ENCODE measurements around the gene MCRS1. TPM values are rescaled to one million over a fixed set of nuclear protein-coding genes. Genes with fewer than 3 reads are reported as not detected.
A peak's percentile ranks its signal among the peaks of the same experiment; 100 is the strongest.

The MCRS1 gene
- polyA plus RNA-seq, 1 donor from 2014 or later = 57.3 TPM

DNA sequence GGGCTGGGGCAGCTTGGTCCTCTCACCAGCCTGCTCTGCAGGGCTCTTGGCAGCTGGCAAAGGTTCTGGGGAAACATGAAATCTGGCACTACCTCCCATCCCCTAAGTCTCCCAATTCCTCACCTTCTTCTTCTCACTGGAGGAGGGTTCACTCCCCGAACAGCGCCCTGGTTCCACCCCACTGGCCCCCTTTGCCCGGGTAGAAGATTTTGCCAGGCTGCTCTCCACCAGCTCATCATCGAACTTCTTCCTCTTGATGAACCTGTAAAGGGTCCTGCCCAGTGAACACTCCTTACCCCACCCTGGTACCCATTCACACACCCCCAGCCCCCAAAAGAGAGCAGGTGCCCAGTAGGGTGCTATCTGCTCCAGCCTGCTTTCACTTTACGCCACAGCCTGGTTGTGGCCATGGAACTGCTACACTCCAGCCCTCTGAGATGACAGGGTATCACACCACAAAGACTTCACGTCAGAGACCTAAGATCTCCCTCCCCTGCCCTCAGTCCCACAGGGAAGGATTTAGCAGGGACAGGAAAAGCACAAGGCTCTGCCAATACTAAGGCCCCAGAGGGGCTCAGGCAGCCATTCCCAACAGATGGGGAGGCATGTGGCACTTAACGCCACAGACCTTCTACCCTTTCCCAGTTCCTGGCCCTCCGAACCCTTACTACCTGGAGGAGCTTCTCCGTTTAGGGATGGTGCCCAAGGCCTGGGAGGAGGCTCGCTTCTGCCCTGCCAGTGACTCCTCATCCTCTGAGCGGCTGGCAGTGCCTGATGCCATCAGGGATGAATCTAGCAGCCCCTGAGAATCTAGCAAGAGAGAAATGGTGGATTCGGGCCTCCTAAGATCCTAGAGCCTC, 2.3 kb downstream of the MCRS1 start:
- Mint-ChIP-seq H3K27me3 (no peaks in the 10 kb centered on the region), H3K4me1 (peaks cover 18 to 22% (median 20%) of the 10 kb centered on the region in 3 donors), H3K9me3 (no peaks in the 10 kb centered on the region), H3K4me3 (peak overlapping the region in 1 of 4 donors; percentile 40), H3K36me3 (no peaks in the 10 kb centered on the region), H3K27ac (peak overlapping the region in 1 of 3 donors; percentile 25)

DNA sequence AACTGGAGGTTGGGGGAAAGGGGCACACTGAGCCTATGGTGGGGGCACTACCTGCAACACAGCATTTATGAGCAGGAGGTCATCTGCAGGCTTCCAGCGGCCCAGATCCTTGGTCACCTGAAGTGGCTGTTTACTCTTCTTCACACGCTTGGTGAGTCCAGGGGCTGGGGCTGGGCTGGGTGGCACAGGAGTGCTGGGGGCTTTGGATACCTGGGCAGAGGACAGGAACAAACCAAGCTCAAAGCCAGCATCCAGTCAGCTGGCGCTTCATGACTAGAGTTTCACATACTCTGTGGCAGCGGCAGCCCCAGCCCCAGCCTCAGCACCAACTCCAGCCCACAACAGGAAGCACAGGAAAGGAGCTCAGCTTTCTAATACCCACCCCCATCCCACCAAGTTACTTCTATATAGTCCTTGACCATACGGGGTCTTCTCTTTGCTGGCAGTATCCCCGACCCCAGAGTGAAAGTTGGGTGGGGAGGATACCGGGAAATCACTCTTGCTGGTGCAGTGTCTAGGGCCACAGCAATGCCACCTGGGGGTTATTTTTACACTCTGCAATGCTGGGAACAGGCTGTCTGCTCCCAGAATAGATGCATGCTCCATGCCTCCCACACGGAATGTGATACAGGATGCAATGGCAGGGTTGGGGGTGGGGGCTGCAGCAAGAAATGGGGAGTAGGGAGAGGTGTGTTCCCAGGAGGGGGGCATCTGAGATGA, 3.1 kb downstream of the MCRS1 start:
- Mint-ChIP-seq H3K4me3 (peak overlapping the region in 1 of 4 donors; percentile 17), H3K9me3 (no peaks in the 10 kb centered on the region), H3K27ac (no peak overlapping the region), H3K36me3 (no peaks in the 10 kb centered on the region), H3K27me3 (no peaks in the 10 kb centered on the region), H3K4me1 (peaks cover 17 to 19% (median 19%) of the 10 kb centered on the region in 3 donors)

DNA sequence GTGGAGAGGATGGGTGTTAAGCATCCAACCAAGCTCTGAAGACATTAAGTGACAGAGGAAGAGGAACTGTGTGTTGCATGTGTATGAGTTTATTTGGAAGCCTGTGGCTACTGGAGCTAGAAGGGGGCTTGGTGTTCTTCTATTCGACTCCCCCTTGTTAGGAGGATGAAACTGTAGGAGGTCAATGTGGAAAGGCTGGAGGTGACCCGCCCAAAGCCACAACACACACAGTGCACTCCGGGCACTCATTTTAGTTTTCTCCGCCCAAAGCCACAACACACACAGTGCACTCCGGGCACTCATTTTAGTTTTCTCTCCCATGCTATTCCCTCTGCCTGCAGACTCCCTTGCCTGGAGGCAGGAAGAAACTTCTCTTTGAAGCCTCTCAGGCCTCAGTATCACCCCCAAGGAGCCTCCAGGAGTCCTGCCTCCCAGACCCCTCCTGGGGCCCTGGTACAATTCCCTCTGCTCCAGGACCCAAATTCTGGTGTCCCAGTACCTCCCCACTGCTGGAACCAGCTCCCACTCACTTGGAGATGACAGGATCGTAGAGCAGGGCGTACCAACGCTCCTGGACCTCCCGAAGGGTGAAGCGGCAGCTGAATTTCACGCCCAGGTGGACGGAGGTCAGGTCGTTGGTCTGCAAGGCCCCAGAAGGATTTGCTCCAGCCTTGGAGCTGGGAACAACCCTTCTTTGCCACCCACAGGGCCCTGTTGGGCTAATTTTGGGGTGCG, 3.8 kb downstream of the MCRS1 start:
- H3K4me3 Mint-ChIP-seq = peak overlapping the region in 1 of 4 donors; percentile 71
- H3K9me3 Mint-ChIP-seq = no peaks in the 10 kb centered on the region
- peaks cover 2% of the 10 kb centered on the region for H3K36me3 Mint-ChIP-seq
- H3K27me3 Mint-ChIP-seq = no peaks in the 10 kb centered on the region
- peak overlapping the region in 1 of 3 donors; percentile 46 for H3K27ac Mint-ChIP-seq
- H3K4me1 Mint-ChIP-seq = peaks cover 17 to 19% (median 19%) of the 10 kb centered on the region in 3 donors

DNA sequence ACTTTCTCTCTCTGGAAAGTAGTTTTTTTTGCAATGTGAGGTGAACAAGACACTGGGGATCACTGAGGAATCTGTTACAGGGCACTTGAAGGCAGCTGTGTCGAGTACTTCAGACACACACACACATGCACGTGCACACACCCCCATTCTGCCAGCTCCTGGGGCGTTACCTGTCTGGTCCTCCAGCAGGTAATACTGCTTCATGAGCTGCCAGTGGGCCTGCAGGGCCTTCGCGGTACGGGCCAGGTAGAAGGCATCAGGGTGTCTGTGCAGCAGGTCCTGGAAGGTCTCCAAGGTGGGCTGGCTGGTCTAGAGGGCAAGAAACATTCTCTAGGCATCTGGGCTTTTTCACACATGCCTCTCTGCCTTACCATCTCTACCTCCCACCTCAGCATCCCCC, 5.1 kb downstream of the MCRS1 start:
- H3K4me3 Mint-ChIP-seq = peak overlapping the region in 1 of 4 donors; percentile 51
- H3K36me3 Mint-ChIP-seq = peaks cover 5% of the 10 kb centered on the region
- no peak overlapping the region for H3K27ac Mint-ChIP-seq
- H3K4me1 Mint-ChIP-seq = peaks cover 7 to 9% (median 9%) of the 10 kb centered on the region in 3 donors
- H3K9me3 Mint-ChIP-seq = no peaks in the 10 kb centered on the region
- H3K27me3 Mint-ChIP-seq = no peaks in the 10 kb centered on the region

DNA sequence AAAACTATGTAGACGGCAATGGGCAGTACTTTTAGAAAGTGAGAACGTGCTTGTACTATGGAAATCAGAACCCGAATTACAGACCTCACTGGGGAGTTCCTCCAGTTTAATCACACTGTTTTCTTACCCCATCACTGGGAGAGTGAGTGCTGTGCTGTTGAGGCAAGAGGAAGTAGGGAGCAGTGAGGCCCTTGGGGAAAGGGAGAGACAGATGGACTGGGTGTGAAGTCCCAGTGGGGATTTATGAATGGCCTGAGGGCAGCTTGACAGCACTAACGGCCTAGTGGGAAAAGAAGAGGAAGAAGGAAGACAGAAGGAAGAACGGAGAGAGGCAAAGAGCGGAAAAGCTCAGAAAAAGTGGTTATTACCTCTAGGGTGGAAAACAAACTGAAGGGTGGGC, 5.7 kb downstream of the MCRS1 start:
- H3K27ac Mint-ChIP-seq = peak overlapping the region in 1 of 3 donors; percentile 56

DNA sequence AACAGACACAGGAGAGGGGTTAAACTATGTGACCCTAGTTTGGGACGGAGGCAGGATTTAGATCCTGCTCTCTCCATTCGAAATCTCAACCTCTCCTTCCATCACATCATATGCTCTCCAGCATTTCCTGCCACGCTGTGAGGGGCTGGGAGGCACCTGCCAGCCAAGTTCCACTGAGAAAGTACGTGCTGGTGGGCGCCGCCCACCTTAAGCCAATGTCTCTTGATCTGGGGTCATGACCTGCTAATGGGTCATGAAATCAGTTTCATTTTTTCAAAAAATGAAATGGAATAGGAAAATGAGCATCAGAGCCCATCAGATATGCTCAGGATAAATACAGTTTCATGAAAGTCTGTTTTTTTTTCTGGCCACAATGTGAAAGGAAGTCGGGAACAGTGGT, 7.2 kb downstream of the MCRS1 start:
- Mint-ChIP-seq H3K27me3 (no peaks in the 10 kb centered on the region), H3K4me1 (no peaks in the 10 kb centered on the region), H3K36me3 (peaks cover 5% of the 10 kb centered on the region), H3K27ac (no peak overlapping the region), H3K4me3 (no peak overlapping the region), H3K9me3 (no peaks in the 10 kb centered on the region)

More for the DNA sequence above, 5.7 kb downstream of the MCRS1 start:
- Mint-ChIP-seq H3K9me3 (no peaks in the 10 kb centered on the region), H3K4me3 (peak overlapping the region in 1 of 4 donors; percentile 51), H3K36me3 (peaks cover 5% of the 10 kb centered on the region), H3K4me1 (peaks cover 3 to 6% (median 6%) of the 10 kb centered on the region in 3 donors), H3K27me3 (no peaks in the 10 kb centered on the region)

DNA sequence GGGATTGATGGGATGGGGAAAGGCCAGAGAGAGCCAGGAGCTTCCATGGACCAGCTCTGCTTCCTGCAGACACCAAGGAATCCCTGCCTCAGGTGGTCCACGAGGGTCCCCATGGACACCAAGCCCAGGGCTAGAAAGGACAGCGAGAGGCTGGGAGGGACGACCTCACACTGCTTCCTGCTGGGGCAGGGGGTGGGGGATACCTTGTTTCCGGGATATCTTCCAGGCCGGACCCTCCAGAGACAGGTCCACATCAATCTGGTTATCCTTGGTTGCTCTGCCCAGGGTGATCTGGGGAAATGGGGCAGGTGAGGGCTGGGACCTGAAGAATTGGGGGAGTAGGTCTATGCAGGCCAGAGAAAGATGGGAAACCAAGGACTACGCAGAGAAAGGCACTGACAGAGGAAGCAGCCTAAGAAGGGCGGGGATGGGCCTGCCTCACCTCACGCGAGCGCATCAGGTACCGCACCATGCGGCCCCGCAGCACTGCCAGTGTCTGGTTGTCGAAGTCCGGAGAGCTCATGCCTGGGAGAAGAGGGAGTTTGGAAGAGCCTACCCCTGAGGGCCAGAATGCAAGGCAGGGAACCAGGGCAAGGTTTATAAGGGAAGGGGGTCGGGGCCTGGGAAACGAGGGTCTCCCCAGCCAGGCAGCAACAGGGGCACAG, 8.8 kb downstream of the MCRS1 start:
- no peaks in the 10 kb centered on the region for H3K4me1 Mint-ChIP-seq
- no peaks in the 10 kb centered on the region for H3K27me3 Mint-ChIP-seq
- H3K27ac Mint-ChIP-seq = no peak overlapping the region
- H3K4me3 Mint-ChIP-seq = no peak overlapping the region
- H3K36me3 Mint-ChIP-seq = peaks cover 5% of the 10 kb centered on the region
- no peaks in the 10 kb centered on the region for H3K9me3 Mint-ChIP-seq

DNA sequence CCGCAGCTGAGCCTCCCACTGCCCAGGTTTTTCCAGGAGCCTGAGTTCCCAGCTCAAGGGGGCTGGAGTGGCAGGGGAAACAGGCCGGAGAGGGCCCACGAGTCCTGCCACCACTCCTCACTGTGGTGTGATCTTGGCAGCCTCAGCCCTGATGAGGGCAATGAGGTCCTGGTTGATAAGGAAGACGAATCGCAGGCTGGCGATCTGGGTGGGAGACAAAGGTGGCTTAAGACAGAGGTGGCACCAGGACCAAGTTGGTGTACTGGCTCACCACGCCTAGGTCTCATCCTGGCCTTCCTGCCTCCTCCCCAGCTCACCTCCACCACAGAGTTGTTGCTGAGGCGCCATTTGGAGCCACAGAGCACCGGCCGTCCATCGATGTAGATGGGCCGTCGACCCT, 9.4 kb downstream of the MCRS1 start:
- Mint-ChIP-seq H3K9me3 (no peaks in the 10 kb centered on the region), H3K36me3 (peaks cover 5% of the 10 kb centered on the region), H3K4me1 (peaks cover 0 to 2% (median 2%) of the 10 kb centered on the region in 3 donors), H3K4me3 (no peak overlapping the region), H3K27me3 (no peaks in the 10 kb centered on the region), H3K27ac (no peak overlapping the region)

DNA sequence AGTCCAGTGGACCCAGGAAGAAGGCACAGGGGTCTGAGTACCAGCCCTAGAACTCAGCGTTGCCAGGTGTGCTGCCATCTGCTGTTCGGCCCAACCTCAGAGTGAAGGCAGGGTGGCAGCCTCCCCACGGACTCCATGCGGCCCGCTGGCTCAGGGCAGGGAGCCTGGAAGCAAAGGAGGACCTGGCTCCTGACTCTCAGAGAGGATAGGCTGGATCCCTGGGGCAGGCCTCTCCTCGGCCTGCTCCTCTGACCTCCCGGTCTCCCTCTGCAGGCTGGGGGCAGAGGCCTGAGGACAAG, 10.1 kb downstream of the MCRS1 start:
- no peak overlapping the region for H3K27ac Mint-ChIP-seq
- H3K27me3 Mint-ChIP-seq = no peaks in the 10 kb centered on the region
- no peaks in the 10 kb centered on the region for H3K9me3 Mint-ChIP-seq
- peaks cover 0 to 5% (median 2%) of the 10 kb centered on the region in 3 donors for H3K4me1 Mint-ChIP-seq
- peaks cover 5% of the 10 kb centered on the region for H3K36me3 Mint-ChIP-seq
- H3K4me3 Mint-ChIP-seq = no peak overlapping the region

DNA sequence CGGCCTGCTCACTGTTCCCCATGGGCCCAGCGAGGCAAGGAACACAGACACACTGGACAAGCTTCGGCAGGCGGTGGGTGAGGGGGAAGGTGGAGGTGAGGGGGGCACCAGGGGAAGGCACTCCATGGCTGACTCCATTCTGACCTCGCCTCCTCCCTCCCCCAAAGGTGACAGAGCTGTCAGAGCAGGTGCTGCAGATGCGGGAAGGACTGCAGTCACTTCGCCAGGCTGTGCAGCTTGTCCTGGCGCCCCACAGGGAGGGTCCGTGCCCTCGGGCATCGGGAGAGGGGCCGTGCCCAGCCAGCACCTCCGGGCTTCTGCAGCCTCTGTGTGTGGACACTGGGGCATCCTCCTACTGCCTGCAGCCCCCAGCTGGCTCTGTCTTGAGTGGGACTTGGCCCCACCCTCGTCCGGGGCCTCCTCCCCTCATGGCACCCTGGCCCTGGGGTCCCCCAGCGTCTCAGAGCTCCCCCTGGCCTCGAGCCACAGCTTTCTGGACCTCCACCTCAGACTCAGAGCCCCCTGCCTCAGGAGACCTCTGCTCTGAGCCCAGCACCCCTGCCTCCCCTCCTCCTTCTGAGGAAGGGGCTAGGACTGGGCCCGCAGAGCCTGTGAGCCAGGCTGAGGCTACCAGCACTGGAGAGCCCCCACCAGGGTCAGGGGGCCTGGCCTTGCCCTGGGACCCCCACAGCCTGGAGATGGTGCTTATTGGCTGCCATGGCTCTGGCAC, 10.6 kb downstream of the MCRS1 start:
- Mint-ChIP-seq H3K4me3 (no peak overlapping the region), H3K36me3 (peaks cover 5% of the 10 kb centered on the region), H3K4me1 (peaks cover 0 to 5% (median 2%) of the 10 kb centered on the region in 3 donors), H3K27ac (peak overlapping the region in 1 of 3 donors; percentile 7), H3K27me3 (no peaks in the 10 kb centered on the region), H3K9me3 (no peaks in the 10 kb centered on the region)

DNA sequence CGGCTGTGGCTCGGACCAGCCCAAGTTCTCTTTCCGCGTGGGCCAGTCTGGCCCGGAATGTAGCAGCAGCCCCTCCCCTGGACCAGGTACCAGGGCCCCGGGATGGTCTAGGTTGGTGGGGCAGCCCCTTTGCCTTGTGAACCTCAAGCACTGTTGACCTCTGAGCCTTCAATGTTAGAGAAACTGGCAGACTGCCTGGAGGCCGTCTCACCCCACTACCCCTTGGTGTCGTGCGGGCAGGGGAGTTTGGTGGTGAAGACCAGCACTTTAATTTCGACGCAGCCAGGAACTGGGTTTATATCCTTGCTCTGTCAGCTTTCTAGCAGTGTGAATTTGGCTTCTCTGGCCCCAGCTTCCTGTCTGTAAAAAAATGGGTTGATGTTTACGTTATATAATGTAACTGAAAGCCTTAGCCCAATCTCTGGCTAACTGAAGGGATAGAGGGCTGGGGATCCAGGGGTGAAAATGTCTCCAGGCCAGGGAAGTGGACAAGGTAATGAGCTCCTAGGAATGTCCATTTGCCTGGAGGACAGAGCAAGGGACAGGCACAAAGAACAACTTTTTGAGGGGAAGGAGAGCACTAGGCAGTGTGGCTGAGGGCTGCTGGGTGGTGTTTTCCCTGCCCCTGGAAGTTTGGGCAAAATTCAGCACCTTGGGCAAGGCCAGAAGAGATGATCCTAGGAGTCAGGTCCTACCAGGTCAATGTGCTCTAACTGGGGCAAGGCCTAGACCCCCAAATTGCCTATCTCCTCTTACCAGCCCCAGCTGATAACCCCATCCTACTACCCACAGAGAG, 11.4 kb downstream of the MCRS1 start:
- Mint-ChIP-seq H3K9me3 (no peaks in the 10 kb centered on the region), H3K36me3 (peaks cover 5% of the 10 kb centered on the region), H3K27me3 (peaks cover under 1% of the 10 kb centered on the region), H3K27ac (peak overlapping the region in 2 of 3 donors; percentile 7 to 85), H3K4me1 (peaks cover 0 to 5% (median 2%) of the 10 kb centered on the region in 3 donors), H3K4me3 (no peak overlapping the region)

DNA sequence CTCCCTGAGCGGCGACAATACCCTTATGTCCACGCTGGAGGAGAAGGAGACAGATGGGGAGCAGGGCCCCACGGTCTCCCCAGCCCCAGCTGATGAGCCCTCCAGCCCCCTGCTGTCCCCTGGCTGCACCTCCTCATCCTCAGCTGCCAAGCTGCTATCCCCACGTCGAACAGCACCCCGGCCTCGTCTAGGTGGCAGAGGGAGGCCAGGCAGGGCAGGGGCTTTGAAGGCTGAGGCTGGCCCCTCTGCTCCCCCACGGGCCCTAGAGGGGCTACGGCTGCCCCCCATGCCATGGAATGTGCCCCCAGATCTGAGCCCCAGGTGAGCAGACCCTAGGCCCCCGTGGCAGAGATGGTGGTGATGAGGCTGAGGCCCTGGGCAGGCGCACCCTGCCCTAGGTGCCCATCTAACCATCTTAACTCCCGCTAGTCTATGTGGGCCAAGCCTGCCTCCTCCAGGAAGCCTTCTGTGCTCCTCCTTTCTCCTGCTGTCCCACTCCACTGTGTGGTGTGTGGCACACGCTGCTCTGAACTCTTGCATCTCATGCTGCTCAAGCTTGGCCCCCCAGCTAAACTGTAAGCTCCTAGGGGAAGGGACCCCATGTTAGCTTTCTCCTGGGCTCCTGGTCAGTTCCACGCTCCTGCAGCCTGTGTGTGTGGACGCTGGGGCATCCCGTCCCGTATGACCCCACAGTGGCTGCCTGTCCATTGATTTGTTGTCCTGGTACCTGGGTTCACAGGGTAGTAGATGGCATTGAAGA, 12.1 kb downstream of the MCRS1 start:
- Mint-ChIP-seq H3K27me3 (peaks cover 3% of the 10 kb centered on the region), H3K36me3 (peaks cover 5% of the 10 kb centered on the region), H3K27ac (peak overlapping the region in 1 of 3 donors; percentile 85), H3K9me3 (no peaks in the 10 kb centered on the region), H3K4me1 (peaks cover 0 to 5% (median 2%) of the 10 kb centered on the region in 3 donors), H3K4me3 (no peak overlapping the region)

DNA sequence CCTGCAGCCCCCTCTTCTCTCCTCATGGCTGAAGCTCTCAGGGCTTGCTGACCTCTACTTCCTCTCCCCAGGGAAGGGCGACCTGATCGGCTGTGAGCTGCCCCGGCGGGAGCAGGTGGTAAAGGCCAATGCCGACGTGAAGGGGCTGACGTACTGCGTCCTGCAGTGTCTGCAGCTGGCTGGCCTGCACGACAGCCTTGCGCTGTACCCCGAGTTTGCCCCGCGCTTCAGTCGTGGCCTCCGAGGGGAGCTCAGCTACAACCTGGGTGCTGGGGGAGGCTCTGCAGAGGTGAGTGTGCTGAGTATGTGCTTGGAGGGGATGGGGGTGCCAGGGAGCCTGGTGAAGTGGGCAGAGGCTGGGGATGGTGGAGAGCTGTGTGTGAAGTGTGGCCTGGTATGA, 13.7 kb downstream of the MCRS1 start:
- peaks cover 4% of the 10 kb centered on the region for H3K36me3 Mint-ChIP-seq
- H3K4me1 Mint-ChIP-seq = peaks cover 0 to 5% (median 2%) of the 10 kb centered on the region in 3 donors
- peaks cover 9% of the 10 kb centered on the region for H3K27me3 Mint-ChIP-seq
- peaks cover 0 to 1% (median 0%) of the 10 kb centered on the region in 3 donors for H3K9me3 Mint-ChIP-seq
- H3K4me3 Mint-ChIP-seq = no peak overlapping the region
- no peak overlapping the region for H3K27ac Mint-ChIP-seq
